Measurements from ENCODE around the gene TLCD3B.
"Not testable (repeated sequence)": the region's sequence is repeated elsewhere in the genome, so short reads cannot be mapped to it uniquely, and the experiment has no call there.

DNA sequence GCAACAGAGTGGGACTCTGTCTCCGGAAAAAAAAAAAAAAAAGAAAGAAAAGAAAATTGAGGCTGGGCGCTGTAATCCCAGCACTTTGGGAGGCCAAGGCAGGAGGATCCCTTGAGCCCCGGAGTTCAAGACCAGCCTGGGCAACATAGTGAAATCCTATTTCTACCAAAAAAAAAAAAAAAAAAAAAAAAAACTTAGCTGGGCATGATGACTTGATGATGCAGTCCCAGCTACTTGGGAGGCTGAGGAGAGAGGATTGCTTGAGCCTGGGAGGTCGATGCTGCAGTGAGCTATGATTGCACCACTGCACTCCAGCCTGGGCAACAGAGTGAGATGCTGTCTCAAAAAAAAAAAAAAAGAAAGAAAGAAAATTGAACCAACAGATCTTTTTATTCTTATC is 13.1 kb downstream of the TLCD3B start:
- not testable (repeated sequence) for TF ChIP-seq ZFP30 (CRISPR knock-in tag; IDR thresholded peaks at IDR 0.05); ZNF70 (CRISPR knock-in tag; IDR thresholded peaks at IDR 0.05); ZNF565 (CRISPR knock-in tag; conservative IDR thresholded peaks at IDR 0.05; ENCODE audit: low read depth); PPARA (CRISPR knock-in tag; IDR thresholded peaks at IDR 0.05; ENCODE audit: borderline replicate concordance); TCF4 (CRISPR knock-in tag; IDR thresholded peaks at IDR 0.05; ENCODE audit: borderline replicate concordance); ESRRG (CRISPR knock-in tag; IDR thresholded peaks at IDR 0.05); ARNTL (CRISPR knock-in tag; IDR thresholded peaks at IDR 0.05; ENCODE audit: borderline replicate concordance, low read depth); ZFP3 (CRISPR knock-in tag; IDR thresholded peaks at IDR 0.05); TOX (CRISPR knock-in tag; IDR thresholded peaks at IDR 0.05; ENCODE audit: borderline replicate concordance)
- TF ChIP-seq, protein P1, sequence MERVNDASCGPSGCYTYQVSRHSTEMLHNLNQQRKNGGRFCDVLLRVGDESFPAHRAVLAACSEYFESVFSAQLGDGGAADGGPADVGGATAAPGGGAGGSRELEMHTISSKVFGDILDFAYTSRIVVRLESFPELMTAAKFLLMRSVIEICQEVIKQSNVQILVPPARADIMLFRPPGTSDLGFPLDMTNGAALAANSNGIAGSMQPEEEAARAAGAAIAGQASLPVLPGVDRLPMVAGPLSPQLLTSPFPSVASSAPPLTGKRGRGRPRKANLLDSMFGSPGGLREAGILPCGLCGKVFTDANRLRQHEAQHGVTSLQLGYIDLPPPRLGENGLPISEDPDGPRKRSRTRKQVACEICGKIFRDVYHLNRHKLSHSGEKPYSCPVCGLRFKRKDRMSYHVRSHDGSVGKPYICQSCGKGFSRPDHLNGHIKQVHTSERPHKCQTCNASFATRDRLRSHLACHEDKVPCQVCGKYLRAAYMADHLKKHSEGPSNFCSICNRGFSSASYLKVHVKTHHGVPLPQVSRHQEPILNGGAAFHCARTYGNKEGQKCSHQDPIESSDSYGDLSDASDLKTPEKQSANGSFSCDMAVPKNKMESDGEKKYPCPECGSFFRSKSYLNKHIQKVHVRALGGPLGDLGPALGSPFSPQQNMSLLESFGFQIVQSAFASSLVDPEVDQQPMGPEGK (CRISPR knock-in tag; IDR thresholded peaks at IDR 0.05; ENCODE audit: borderline replicate concordance), result not testable (repeated sequence)
- TF ChIP-seq, protein P2, sequence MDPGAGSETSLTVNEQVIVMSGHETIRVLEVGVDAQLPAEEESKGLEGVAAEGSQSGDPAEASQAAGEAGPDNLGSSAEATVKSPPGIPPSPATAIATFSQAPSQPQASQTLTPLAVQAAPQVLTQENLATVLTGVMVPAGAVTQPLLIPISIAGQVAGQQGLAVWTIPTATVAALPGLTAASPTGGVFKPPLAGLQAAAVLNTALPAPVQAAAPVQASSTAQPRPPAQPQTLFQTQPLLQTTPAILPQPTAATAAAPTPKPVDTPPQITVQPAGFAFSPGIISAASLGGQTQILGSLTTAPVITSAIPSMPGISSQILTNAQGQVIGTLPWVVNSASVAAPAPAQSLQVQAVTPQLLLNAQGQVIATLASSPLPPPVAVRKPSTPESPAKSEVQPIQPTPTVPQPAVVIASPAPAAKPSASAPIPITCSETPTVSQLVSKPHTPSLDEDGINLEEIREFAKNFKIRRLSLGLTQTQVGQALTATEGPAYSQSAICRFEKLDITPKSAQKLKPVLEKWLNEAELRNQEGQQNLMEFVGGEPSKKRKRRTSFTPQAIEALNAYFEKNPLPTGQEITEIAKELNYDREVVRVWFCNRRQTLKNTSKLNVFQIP (CRISPR knock-in tag; IDR thresholded peaks at IDR 0.05; ENCODE audit: borderline replicate concordance, low read depth), result not testable (repeated sequence)

All from SK-N-SH treated with all-trans-retinoic acid at 6 μM for 48 hours (cell line).